LNCaP clone FGC (cell line): ENCODE data around the gene ARHGEF19.

Experiments
- DNase-seq: peaks from one replicate; pipeline ENCODE4 v3.0.0-alpha.2; 2011; ENCODE audit warnings: low read depth
- H3K4me3 ChIP-seq: 2 replicates; pipeline ENCODE4 v1.5.1; 2011; ENCODE audit warnings: mild to moderate bottlenecking, low read depth, low read length, control low read depth
- CTCF ChIP-seq: IDR thresholded peaks from 2 replicates; pipeline ENCODE4 v1.5.1; 2012; ENCODE audit warnings: mild to moderate bottlenecking; ENCODE audit not compliant: control insufficient read depth, insufficient read depth; ENCODE audit errors: extremely low read depth

ARHGEF19 gene

GRCh38 chr1:16207318-16208269, 4.9 kb downstream of the ARHGEF19 start:
- DNase-seq = no peak
- no peak for TF ChIP-seq CTCF
- H3K4me3 ChIP-seq = peak overlapping the region; percentile 55

GRCh38 chr1:16206547-16207317, 5.7 kb downstream of the ARHGEF19 start:
- H3K4me3 ChIP-seq = peak overlapping the region; percentile 55
- TF ChIP-seq CTCF = no peak
- DNase-seq = peak; percentile 84

GRCh38 chr1:16205891-16206546, 6.4 kb downstream of the ARHGEF19 start:
- no peak for TF ChIP-seq CTCF
- no peak for DNase-seq

GRCh38 chr1:16205334-16205671, 7.1 kb downstream of the ARHGEF19 start:
- DNase-seq = no peak
- no peak overlapping the region for H3K4me3 ChIP-seq
- no peak for TF ChIP-seq CTCF

More at GRCh38 chr1:16205891-16206546, 6.4 kb downstream of the ARHGEF19 start:
- peak overlapping the region; percentile 55 for H3K4me3 ChIP-seq

- peak; percentile 19; the same call in 1 of the 2 replicates for TF ChIP-seq CTCF
- DNase-seq = no peak
- no peak overlapping the region for H3K4me3 ChIP-seq
These were observed 7.7 kb downstream of the ARHGEF19 start for GRCh38 chr1:16204634-16205333.

- no peak overlapping the region for H3K4me3 ChIP-seq
- TF ChIP-seq CTCF = no peak
- DNase-seq = no peak
These were observed 8.2 kb downstream of the ARHGEF19 start for GRCh38 chr1:16204216-16204615.
